H1 (cell line): Measurements from ENCODE around the gene TMEM147. TPM values are rescaled to one million over a fixed set of nuclear protein-coding genes. Genes with fewer than 3 reads are reported as not detected.

ENCODE experiments used
- BRCA1 ChIP-seq: IDR thresholded peaks from 2 replicates; pipeline ENCODE4 v1.6.1; 2012; ENCODE audit warnings: low read depth, low read length, improper control_type of control experiment
- CHD1 ChIP-seq: IDR thresholded peaks from 2 replicates; pipeline ENCODE4 v1.6.1; 2012; ENCODE audit warnings: low read depth, low read length, improper control_type of control experiment
- HDAC2 ChIP-seq, 2 experiments: fragments of 300-600 bp in 1 of 2; sonication (generic) in 1 of 2; IDR thresholded peaks; 2 replicates each; pipeline ENCODE4 v1.6.1; 2011 to 2012; ENCODE audit warnings: low read depth in 2 of 2, low read length in 2 of 2, mild to moderate bottlenecking in 2 of 2, moderate library complexity in 2 of 2, borderline replicate concordance in 1 of 2, inconsistent platforms in 1 of 2
- JUN ChIP-seq: IDR thresholded peaks from 2 replicates; pipeline ENCODE4 v1.6.1; 2011; ENCODE audit warnings: low read depth, mild to moderate bottlenecking, improper control_type of control experiment, low read length
- polyA plus RNA-seq, 7 experiments: library from polyadenylated mRNA; depleted of rRNA in 3 of 7; stranded (reverse) in 5 of 7; unstranded in 2 of 7; fragments of >200 nt in 5 of 7; fragments of 200-250 nt in 2 of 7; gene quantifications; 1 replicate in 5 of 7; 2 replicates in 1 of 7; 4 replicates in 1 of 7; pipeline versions ENCODE4 v1.2.1 to v1.2.3, GENCODE V29; 2011 to 2013; ENCODE audit warnings: missing spikeins in 2 of 7, mixed read lengths in 2 of 7
- total RNA-seq: library from RNA; stranded (reverse); fragmentation: NEBNext Ultra II Directional; extraction: Animal tissue kit (Norgen Biotek cat#: 25700); gene quantifications from 2 replicates; pipeline ENCODE4 v1.2.1, GENCODE V29; 2021
- TF ChIP-seq, protein P1 (sequence below), 3 experiments: IDR thresholded peaks; 1 replicate in 2 of 3; 2 replicates in 1 of 3; pipeline versions ENCODE4 v1.5.1 to v1.6.1; 2011; ENCODE audit warnings: low read length in 3 of 3, mild to moderate bottlenecking in 3 of 3, inconsistent platforms in 2 of 3, low read depth in 1 of 3, moderate library complexity in 1 of 3; ENCODE audit not compliant: insufficient read depth in 1 of 3; ENCODE audit errors: control extremely low read depth in 1 of 3
- TF ChIP-seq, protein P2 (sequence below): IDR thresholded peaks from 2 replicates; pipeline ENCODE4 v1.6.1; 2012; ENCODE audit warnings: low read length, inconsistent platforms

Gene TMEM147
- total and polyA plus RNA-seq, 2 of the 8 experiments (the other 6 are each of a cell fraction or from before 2014, with no cell fraction given) = 159 to 418 TPM

DNA sequence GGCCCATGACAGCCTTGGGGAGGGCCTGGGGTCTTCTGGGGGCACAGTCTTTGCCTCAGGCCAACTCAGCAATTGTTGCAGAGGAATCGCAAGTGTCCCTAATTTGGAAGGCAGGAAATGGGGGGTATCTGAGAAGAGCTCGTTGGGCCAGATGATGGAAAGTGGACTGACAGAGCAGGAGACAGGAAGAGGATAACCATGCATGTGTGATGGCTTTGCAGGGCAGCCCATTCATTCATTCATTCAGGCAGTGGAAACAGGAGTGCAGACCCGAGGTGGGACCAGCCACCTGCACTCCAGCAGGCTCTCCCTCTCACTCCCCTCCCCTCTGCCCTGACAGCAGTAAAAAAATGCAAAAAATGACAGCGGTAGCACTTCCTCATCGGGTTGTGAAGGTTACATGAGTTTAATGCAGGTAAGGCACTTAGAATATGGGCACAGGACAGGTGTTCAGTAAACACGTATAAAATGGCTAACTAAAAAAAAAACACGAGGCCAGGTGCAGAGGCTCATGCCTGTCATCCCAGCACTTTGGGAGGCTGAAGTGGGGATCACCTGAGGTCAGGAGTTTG is 5.0 kb upstream of the TMEM147 start (continued):
- TF ChIP-seq, protein P1, sequence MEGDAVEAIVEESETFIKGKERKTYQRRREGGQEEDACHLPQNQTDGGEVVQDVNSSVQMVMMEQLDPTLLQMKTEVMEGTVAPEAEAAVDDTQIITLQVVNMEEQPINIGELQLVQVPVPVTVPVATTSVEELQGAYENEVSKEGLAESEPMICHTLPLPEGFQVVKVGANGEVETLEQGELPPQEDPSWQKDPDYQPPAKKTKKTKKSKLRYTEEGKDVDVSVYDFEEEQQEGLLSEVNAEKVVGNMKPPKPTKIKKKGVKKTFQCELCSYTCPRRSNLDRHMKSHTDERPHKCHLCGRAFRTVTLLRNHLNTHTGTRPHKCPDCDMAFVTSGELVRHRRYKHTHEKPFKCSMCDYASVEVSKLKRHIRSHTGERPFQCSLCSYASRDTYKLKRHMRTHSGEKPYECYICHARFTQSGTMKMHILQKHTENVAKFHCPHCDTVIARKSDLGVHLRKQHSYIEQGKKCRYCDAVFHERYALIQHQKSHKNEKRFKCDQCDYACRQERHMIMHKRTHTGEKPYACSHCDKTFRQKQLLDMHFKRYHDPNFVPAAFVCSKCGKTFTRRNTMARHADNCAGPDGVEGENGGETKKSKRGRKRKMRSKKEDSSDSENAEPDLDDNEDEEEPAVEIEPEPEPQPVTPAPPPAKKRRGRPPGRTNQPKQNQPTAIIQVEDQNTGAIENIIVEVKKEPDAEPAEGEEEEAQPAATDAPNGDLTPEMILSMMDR (IDR thresholded peaks at IDR 0.05; ENCODE audit: control extremely low read depth in 1 of 3, insufficient read depth in 1 of 3, low read depth in 1 of 3, low read length in 3 of 3) = no peak
- no peak for TF ChIP-seq CHD1
- TF ChIP-seq BRCA1 = no peak
- TF ChIP-seq, protein P2, sequence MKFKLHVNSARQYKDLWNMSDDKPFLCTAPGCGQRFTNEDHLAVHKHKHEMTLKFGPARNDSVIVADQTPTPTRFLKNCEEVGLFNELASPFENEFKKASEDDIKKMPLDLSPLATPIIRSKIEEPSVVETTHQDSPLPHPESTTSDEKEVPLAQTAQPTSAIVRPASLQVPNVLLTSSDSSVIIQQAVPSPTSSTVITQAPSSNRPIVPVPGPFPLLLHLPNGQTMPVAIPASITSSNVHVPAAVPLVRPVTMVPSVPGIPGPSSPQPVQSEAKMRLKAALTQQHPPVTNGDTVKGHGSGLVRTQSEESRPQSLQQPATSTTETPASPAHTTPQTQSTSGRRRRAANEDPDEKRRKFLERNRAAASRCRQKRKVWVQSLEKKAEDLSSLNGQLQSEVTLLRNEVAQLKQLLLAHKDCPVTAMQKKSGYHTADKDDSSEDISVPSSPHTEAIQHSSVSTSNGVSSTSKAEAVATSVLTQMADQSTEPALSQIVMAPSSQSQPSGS = no peak
- TF ChIP-seq JUN = no peak
- TF ChIP-seq HDAC2 (IDR thresholded peaks at IDR 0.05; ENCODE audit: borderline replicate concordance in 1 of 2, low read depth in 2 of 2, low read length in 2 of 2) = no peak
